A549 (cell line): ENCODE data around the gene PPM1J.

Experiments
- CBX2 ChIP-seq: fragments of 200-600 bp; sonication (generic); IDR thresholded peaks from 2 replicates; pipeline ENCODE4 v1.6.1; 2016; ENCODE audit warnings: low read depth, mild to moderate bottlenecking, borderline replicate concordance
- CHD2 ChIP-seq: fragments of 150-350 bp; IDR thresholded peaks from 2 replicates; pipeline ENCODE4 v1.6.1; 2014; ENCODE audit warnings: low read length; ENCODE audit not compliant: partially characterized antibody
- FOSL2 ChIP-seq, 2 experiments: fragments of 450-650 bp in 1 of 2; fragments of >200 bp in 1 of 2; sonication (Bioruptor Twin) in 1 of 2; formaldehyde crosslinking; IDR thresholded peaks; 2 replicates each; pipeline versions ENCODE4 v1.5.0 to v1.6.1; 2016 to 2020; ENCODE audit warnings: mild to moderate bottlenecking in 1 of 2, moderate library complexity in 1 of 2
- JUNB ChIP-seq: fragments of >200 bp; sonication (Bioruptor Twin); formaldehyde crosslinking; IDR thresholded peaks from 2 replicates; pipeline ENCODE4 v1.6.1; 2016
- PBX3 ChIP-seq: IDR thresholded peaks from 2 replicates; pipeline ENCODE4 v1.6.1; 2012
- POLR2A ChIP-seq: IDR thresholded peaks from 2 replicates; pipeline ENCODE4 v1.6.1; 2012; ENCODE audit warnings: mild to moderate bottlenecking, low read length
- REST ChIP-seq: fragments of 200-600 bp; sonication (generic); IDR thresholded peaks from 2 replicates; pipeline ENCODE4 v1.6.1; 2016; ENCODE audit warnings: antibody characterized with exemption, mild to moderate bottlenecking, moderate library complexity
- RFX5 ChIP-seq: fragments of 450-650 bp; IDR thresholded peaks from 2 replicates; pipeline ENCODE4 v1.7.1; 2014; ENCODE audit warnings: antibody characterized with exemption, mild to moderate bottlenecking, moderate library complexity
- ZNF302 ChIP-seq: fragments of 250-450 bp; sonication (Bioruptor Pico); IDR thresholded peaks from 2 replicates; pipeline ENCODE4 v1.9.0; 2021; ENCODE audit warnings: inconsistent platforms, mild to moderate bottlenecking, moderate library complexity
- TF ChIP-seq, protein P1 (sequence below): IDR thresholded peaks from 2 replicates; pipeline ENCODE4 v1.6.1; 2012
- TF ChIP-seq, protein P2 (sequence below): IDR thresholded peaks from 2 replicates; pipeline ENCODE4 v1.6.1; 2012; ENCODE audit warnings: low read depth, borderline replicate concordance
- TF ChIP-seq, protein P3 (sequence below): fragments of >200 bp; sonication (Bioruptor Twin); formaldehyde crosslinking; IDR thresholded peaks from 3 replicates; pipeline ENCODE4 v1.5.1; 2016
- TF ChIP-seq, protein P4 (sequence below): fragments of 450-650 bp; IDR thresholded peaks from 2 replicates; pipeline ENCODE4 v1.6.1; 2014; ENCODE audit warnings: antibody characterized with exemption

DNA sequence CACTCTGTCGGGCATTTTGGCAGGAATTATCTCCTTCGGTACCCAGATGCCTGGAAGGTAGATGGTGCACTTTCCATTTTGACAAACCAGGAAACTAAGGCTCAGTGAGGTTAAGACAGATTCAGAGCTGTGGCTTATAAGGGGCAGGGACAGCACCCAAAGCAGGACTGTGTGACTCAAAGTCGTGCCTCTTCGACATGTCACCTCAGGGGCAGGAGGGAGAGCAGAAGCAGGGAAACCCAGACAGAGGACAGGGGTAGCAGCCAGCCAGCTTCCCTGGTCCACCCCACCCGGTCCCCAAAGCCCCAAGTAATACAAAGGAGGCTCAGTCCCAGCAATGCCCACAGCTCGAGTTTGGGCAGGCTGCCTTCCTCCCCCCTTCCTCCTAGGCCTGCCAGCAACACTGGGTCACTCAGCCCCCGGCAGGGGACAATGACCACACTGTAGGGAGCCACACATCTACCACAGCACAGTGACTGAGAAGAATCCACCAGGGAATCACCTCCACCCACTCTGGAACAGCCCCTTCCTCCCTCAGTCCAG lies 10.7 kb downstream of the PPM1J start:
- TF ChIP-seq, protein P1, sequence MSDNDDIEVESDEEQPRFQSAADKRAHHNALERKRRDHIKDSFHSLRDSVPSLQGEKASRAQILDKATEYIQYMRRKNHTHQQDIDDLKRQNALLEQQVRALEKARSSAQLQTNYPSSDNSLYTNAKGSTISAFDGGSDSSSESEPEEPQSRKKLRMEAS, result no peak
- TF ChIP-seq FOSL2 (IDR thresholded peaks at IDR 0.05) (no peak), FOSL2 (CRISPR knock-in tag; IDR thresholded peaks at IDR 0.05) (no peak), POLR2A (no peak), REST (no peak), CHD2 (no peak), RFX5 (no peak), ZNF302 (no peak), CBX2 (no peak), JUNB (no peak), PBX3 (no peak)
- TF ChIP-seq, protein P2, sequence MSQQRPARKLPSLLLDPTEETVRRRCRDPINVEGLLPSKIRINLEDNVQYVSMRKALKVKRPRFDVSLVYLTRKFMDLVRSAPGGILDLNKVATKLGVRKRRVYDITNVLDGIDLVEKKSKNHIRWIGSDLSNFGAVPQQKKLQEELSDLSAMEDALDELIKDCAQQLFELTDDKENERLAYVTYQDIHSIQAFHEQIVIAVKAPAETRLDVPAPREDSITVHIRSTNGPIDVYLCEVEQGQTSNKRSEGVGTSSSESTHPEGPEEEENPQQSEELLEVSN, result no peak
- TF ChIP-seq, protein P3, sequence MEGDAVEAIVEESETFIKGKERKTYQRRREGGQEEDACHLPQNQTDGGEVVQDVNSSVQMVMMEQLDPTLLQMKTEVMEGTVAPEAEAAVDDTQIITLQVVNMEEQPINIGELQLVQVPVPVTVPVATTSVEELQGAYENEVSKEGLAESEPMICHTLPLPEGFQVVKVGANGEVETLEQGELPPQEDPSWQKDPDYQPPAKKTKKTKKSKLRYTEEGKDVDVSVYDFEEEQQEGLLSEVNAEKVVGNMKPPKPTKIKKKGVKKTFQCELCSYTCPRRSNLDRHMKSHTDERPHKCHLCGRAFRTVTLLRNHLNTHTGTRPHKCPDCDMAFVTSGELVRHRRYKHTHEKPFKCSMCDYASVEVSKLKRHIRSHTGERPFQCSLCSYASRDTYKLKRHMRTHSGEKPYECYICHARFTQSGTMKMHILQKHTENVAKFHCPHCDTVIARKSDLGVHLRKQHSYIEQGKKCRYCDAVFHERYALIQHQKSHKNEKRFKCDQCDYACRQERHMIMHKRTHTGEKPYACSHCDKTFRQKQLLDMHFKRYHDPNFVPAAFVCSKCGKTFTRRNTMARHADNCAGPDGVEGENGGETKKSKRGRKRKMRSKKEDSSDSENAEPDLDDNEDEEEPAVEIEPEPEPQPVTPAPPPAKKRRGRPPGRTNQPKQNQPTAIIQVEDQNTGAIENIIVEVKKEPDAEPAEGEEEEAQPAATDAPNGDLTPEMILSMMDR, result no peak
- TF ChIP-seq, protein P4, sequence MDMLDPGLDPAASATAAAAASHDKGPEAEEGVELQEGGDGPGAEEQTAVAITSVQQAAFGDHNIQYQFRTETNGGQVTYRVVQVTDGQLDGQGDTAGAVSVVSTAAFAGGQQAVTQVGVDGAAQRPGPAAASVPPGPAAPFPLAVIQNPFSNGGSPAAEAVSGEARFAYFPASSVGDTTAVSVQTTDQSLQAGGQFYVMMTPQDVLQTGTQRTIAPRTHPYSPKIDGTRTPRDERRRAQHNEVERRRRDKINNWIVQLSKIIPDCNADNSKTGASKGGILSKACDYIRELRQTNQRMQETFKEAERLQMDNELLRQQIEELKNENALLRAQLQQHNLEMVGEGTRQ, result no peak
